ENCODE results near the gene ADAMTS15. TPM values are rescaled to one million over a fixed set of nuclear protein-coding genes. Genes with fewer than 3 reads are reported as not detected.

The ADAMTS15 gene
- total RNA-seq, 1 donor from 2014 or later, result 0.20 TPM

DNA sequence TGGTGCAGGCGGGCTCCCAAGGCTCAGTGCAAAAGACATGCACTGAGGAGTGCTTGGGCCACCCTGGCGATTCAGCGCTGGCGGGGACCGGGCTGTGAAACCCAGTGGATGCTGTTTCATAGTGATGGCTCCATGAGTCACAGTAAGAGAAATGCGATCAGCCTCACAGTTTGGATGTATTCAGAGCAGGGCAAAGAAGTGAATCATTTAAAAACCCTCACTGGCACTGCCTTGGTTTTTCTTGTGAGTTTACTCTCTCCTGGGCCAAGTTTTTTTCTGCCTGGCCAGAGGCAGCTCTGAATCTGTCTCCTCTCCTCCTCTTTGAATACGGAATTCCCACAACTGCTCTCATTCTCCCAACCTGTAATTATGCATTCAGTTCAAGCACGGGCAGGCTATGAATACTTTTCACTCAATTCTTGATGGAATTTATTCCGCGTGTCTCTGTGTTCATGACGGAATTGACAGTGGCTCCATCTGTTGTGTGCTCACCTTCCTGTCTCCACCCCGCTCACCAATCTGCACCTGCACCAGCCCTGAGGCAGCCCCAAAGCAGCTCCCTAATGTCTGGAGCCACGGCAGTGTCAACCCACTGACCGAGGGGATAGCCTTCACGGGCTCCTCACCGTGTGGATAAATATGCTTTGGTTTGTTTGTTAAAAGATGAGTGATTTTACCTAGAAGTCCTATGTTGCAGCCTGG is 34.9 kb upstream of the ADAMTS15 start:
- Mint-ChIP-seq H3K27ac (ENCODE audit: unreplicated experiment) (no peak overlapping the region), H3K9me3 (ENCODE audit: unreplicated experiment) (no peaks in the 10 kb centered on the region), H3K36me3 (ENCODE audit: unreplicated experiment) (no peaks in the 10 kb centered on the region), H3K27me3 (ENCODE audit: unreplicated experiment) (peaks cover 1% of the 10 kb centered on the region), H3K4me3 (ENCODE audit: unreplicated experiment) (no peak overlapping the region), H3K4me1 (ENCODE audit: low read depth, unreplicated experiment) (peaks cover 2% of the 10 kb centered on the region)
- DNase-seq, result no peak
- TF ChIP-seq, protein P1, sequence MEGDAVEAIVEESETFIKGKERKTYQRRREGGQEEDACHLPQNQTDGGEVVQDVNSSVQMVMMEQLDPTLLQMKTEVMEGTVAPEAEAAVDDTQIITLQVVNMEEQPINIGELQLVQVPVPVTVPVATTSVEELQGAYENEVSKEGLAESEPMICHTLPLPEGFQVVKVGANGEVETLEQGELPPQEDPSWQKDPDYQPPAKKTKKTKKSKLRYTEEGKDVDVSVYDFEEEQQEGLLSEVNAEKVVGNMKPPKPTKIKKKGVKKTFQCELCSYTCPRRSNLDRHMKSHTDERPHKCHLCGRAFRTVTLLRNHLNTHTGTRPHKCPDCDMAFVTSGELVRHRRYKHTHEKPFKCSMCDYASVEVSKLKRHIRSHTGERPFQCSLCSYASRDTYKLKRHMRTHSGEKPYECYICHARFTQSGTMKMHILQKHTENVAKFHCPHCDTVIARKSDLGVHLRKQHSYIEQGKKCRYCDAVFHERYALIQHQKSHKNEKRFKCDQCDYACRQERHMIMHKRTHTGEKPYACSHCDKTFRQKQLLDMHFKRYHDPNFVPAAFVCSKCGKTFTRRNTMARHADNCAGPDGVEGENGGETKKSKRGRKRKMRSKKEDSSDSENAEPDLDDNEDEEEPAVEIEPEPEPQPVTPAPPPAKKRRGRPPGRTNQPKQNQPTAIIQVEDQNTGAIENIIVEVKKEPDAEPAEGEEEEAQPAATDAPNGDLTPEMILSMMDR (IDR thresholded peaks at IDR 0.05; ENCODE audit: partially characterized antibody, unreplicated experiment), result no peak

GRCh38 chr11:130414107-130415080 is 34.1 kb upstream of the ADAMTS15 start:
- Mint-ChIP-seq H3K4me3 (ENCODE audit: unreplicated experiment) (no peak overlapping the region), H3K9me3 (ENCODE audit: unreplicated experiment) (no peaks in the 10 kb centered on the region), H3K27ac (ENCODE audit: unreplicated experiment) (no peak overlapping the region), H3K27me3 (ENCODE audit: unreplicated experiment) (peaks cover 1% of the 10 kb centered on the region), H3K36me3 (ENCODE audit: unreplicated experiment) (no peaks in the 10 kb centered on the region), H3K4me1 (ENCODE audit: low read depth, unreplicated experiment) (peaks cover 2% of the 10 kb centered on the region)
- DNase-seq, result no peak
- TF ChIP-seq, protein P1 (IDR thresholded peaks at IDR 0.05; ENCODE audit: partially characterized antibody, unreplicated experiment), result no peak

DNA sequence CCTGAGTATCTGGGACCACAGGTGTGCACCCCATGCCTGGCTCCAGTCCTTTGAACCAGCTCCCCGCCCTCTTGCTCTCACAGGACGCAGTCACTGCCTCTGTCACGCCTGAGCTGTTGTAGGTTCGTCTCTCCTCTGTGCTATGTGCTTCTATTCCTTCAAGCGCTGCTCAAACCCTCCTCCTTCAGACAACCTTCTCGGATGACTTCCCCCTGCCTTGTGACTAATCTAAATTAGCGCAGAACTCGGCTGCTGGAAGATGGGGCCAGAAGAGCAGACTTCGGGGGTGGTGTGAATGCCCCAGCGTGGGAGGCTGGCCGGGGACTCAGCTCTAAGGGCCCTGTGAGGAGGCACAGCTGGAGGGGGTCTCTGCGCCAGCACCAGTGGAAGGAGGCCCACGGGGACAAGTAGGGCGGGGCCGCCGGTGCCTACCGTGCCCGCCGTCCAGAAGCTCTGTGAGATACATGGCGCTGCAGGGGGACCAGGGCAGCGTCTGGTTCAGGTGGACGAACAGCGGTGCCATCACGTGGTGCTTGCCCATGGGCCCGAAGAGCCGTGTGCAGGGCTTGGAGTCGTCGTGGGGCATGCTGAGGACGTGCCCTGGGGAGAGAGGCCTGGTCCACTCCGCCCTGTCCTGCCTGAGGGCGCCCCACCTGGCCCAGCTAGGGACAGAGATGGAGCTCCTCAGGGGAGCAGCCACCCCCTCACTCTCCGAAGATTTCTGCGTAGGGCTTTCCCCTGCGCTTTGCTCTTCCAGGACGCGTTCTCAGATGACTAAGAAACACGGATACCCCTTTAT is 32.5 kb upstream of the ADAMTS15 start:
- peaks cover 2% of the 10 kb centered on the region for H3K9me3 Mint-ChIP-seq (ENCODE audit: unreplicated experiment)
- no peaks in the 10 kb centered on the region for H3K27me3 Mint-ChIP-seq (ENCODE audit: unreplicated experiment)
- H3K4me3 Mint-ChIP-seq (ENCODE audit: unreplicated experiment), result no peak overlapping the region
- no peak overlapping the region for H3K27ac Mint-ChIP-seq (ENCODE audit: unreplicated experiment)
- TF ChIP-seq, protein P1 (IDR thresholded peaks at IDR 0.05; ENCODE audit: partially characterized antibody, unreplicated experiment), result no peak
- peaks cover 2% of the 10 kb centered on the region for H3K36me3 Mint-ChIP-seq (ENCODE audit: unreplicated experiment)
- DNase-seq, result no peak
- peaks cover 2% of the 10 kb centered on the region for H3K4me1 Mint-ChIP-seq (ENCODE audit: low read depth, unreplicated experiment)

GRCh38 chr11:130416530-130416882 is 31.9 kb upstream of the ADAMTS15 start:
- DNase-seq, result no peak
- Mint-ChIP-seq H3K4me3 (ENCODE audit: unreplicated experiment) (no peak overlapping the region), H3K27me3 (ENCODE audit: unreplicated experiment) (no peaks in the 10 kb centered on the region), H3K9me3 (ENCODE audit: unreplicated experiment) (peaks cover 2% of the 10 kb centered on the region), H3K27ac (ENCODE audit: unreplicated experiment) (no peak overlapping the region), H3K4me1 (ENCODE audit: low read depth, unreplicated experiment) (peaks cover 2% of the 10 kb centered on the region), H3K36me3 (ENCODE audit: unreplicated experiment) (peaks cover 4% of the 10 kb centered on the region)
- TF ChIP-seq, protein P1 (IDR thresholded peaks at IDR 0.05; ENCODE audit: partially characterized antibody, unreplicated experiment), result no peak

Data from glutamatergic neuron (in vitro differentiated cells).